GM18519 (cell line): ENCODE measurements around the gene HYAL4.
"Not testable (repeated sequence)": the region's sequence is repeated elsewhere in the genome, so short reads cannot be mapped to it uniquely, and the experiment has no call there.

Source experiments
- ATAC-seq: cut with Tn5 transposase; IDR thresholded peaks from one replicate; pipeline ENCODE4 v1.9.1; 2021; ENCODE audit warnings: mild to moderate bottlenecking, moderate library complexity; ENCODE audit not compliant: unreplicated experiment, low FRiP score

HYAL4 gene, protein sequence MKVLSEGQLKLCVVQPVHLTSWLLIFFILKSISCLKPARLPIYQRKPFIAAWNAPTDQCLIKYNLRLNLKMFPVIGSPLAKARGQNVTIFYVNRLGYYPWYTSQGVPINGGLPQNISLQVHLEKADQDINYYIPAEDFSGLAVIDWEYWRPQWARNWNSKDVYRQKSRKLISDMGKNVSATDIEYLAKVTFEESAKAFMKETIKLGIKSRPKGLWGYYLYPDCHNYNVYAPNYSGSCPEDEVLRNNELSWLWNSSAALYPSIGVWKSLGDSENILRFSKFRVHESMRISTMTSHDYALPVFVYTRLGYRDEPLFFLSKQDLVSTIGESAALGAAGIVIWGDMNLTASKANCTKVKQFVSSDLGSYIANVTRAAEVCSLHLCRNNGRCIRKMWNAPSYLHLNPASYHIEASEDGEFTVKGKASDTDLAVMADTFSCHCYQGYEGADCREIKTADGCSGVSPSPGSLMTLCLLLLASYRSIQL

DNA sequence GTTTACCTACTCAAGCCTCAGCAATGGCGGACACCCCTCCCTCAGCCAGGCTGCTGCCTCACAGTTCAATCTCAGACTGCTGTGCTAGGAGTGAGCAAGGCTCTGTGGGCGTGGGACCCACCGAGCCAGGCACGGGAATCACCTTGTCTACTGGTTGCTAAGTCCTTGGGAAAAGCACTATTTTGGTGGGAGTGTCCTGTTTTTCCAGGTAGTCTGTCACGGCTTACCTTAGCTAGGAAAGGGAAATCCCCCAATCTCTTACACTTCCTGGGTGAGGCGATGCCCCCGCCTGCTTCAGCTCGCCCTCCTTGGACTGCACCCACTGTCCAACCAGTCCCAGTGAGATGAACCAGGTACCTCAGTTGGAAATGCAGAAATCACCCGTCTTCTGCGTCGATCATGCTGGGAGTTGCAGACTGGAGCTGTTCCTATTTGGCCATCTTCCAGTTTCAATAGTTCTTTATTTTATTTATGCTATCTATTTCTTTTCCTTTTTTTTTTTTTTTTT is at the start of gene HYAL4:
TSS of gene HYAL4 (plus strand) at position 458 of the 508 bp plus-strand sequence. CDS start 23,105 bp downstream, outside the sequence.
- no peak for ATAC-seq

DNA sequence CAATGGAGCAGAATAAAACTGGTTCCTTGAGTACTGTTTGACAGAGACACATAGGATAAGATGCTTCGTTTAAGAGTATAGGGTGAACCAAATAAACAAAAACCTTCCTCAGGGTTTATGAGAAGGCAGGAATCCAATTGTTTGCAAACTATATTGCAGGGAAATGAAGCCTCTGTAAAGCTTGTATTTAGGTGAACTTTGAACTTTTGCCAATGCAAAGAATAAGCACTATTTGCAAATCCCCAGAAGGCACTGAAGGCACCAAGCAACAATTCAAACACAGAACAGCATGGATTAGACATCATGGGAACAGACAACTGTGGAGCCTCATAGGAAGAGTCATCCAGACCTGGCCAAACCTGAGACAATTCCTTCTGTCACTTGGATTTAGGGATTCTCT is 49.1 kb upstream of the HYAL4 start:
- no peak for ATAC-seq

DNA sequence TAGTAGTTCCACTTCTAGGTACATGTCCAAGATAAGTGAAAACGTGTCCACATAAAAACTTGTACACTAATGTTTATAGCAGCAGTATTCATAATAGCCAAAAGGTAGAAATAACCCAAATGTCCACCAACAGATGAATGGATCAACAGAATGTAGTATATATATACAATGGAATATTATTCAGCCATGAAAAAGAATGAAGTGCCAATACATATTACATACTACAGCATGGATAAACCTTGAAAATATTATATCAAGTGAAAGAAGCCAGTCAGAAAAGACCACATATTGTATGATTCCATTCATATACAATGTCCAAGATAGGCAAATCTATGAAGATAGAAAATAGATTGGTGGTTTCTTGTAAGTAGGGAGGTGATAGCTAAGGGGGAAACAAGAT is 48.4 kb upstream of the HYAL4 start:
- no peak for ATAC-seq

DNA sequence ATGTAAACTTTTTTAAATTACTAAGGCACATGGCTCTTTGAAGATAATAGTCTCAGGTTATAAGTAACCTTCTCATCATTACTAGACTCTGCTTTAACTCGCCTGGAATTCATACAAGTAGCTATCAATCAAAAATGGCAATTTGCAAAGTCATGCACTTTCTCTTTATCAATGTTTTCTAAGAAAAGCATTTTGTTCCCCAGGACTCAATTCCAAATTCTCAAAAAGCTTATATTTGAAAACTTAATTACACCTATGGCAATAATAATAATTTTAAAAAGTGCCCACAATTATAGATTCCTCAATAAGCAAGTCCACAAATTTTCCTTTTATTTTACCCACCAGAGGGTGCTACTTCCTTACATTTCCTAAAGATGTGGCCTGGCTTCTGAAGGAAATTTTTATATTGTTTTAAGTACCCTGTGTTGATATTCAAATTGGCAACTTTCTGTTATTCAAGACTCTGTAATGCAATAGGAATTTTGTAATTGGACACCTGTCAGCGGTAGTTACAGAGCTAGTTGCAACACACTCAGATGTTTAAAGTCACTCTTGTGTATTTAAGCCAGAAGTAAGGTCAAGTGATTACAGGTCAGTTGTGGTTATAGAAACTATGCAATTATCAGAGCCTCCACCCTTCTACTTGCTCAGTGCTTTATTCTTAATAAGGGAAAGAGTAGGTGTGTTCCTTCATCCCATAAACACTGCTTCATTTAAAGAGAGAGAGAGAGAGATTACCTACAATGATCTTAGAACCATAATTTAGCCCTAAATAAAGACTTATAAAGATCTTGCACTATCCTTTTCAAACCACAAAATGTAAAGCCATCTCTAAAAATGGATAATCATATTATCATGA is 47.1 kb upstream of the HYAL4 start:
- ATAC-seq: no peak

DNA sequence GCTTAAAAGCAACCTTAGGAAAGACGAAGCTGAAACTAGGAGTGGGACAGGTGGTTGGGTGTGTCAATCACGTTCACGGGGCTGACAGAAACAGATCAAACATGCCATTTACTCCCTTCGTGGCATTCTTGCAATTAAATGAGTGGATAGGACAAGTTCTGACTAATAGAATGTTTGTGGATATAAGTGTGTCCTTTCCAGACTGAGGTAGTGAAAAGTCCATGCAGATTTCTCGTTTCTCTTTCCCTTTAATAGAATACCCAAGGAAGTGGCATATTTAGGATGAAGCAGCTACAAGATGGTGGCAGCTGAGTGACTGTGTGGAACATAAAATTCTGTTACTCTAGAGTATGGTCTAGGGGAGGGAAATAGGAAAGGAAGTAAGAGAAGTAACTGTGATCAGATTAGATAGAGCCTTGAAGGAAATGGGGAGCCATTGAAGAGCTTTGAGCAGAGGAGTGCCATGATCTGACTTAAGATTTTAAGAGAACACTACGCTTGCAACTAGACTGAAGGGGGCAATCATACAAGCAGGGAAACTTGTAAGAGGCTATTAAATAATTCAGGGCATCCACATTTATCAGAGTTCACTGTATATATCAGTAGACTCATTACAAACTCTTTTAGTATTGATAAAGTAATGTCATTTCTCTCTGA is 46.3 kb upstream of the HYAL4 start:
- ATAC-seq: no peak

DNA sequence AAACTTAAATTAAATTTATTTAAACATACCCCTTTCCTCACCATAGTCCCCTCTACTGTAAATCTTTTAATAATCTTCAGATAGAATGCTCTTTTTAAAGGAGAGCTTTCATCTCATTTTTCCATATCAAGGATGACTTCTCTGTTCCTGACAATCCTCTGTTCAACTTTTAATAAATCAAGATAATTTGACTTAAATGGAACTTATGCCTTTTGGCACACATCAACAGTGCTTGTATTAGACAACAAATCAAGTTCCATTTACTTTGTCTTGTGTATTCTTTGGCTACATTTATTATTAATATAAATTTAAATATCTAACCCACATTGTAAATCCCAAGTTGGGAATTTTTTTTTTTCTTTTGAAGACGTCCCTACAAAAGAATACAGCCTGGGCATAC is 42.7 kb upstream of the HYAL4 start:
- no peak for ATAC-seq

DNA sequence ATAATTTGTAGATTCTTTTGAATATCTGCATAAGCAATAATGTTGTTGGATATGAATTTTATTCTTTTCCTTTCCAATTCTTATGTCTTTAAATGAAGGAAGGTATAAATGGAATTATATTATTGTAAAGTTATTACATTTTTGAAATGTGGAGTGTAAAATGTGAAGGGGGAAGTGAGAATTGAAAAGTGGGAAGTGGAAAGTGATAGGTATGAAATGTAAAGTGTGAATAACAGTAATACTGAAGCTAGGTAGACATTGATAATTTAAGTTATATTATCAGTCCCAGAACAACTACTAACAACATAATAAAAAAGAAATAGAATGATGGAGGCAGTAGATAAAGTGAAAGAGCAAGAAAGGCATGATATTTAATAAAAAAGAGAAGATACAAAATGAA is 39.7 kb upstream of the HYAL4 start:
- no peak for ATAC-seq

DNA sequence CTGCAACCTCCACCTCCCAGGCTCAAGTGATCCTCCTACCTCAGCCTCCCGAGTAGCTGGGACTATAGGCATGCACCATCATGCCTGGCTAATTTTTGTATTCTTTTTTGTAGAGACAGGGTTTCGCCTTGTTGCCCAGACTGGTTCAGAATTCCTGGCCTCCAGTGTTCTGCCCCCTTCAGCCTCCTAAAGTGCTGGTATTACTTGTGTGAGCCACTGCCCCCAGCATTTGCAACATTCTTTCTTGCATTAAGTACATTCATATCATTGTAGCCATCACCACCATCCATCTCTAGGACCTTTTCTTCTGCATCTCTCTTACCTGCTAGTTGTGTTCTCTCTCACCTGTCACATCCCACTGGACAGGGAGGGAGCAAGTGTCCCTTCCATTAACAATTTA is 35.5 kb upstream of the HYAL4 start:
- ATAC-seq: no peak

DNA sequence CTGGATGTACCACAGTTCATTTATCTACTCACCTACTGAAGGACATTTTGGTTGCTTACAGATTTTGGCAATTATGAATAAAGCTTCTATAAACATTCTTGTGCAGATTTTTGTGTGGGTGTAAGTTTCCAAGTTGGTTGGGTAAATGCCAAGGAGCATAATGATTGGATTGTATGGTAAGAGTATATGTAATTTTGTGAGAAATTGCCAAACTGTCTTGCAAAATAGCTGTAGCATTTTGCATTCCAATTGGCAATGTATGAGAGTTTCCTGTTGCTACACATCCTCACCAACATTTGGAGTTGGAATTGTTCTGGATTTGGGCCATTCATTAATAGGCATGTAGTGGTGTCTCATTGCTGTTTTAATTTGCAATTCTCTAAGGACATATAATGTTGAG is 33.9 kb upstream of the HYAL4 start:
- no peak for ATAC-seq

DNA sequence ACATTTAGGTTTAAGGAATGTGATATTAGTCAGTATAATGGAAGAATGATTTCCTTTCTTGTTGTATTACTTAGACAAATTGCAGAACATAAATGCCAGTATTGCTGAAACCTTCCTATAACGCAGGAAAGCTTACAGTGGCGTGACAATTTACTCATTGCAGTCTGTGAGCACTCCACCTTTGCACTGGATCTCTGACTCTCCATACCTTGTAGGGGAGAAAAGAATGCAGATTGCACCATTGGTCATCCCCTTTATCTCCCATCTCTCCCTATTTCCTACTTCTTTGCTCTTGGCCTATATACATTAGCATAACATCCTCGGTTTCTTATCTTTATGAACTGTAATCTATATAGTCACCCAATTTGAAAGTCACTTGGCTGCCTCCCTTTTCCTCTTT is 28.1 kb upstream of the HYAL4 start:
- ATAC-seq: no peak

DNA sequence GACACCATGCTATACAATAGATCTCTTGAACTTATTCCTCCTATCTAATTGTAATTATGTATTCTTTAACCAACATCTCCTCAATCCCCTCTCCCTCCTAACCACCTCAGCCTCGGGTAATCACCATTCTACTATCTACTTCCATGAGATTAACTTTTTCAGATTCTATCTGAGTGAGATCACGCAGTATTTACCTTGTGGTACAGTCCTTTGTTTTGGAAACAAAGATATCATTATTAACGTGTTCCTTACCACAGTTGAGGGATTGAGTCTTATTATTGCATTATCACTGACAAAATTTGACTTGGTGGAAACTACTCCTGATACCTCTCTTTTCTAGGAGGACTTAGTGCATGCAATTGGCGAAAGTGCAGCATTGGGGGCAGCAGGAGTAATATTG is 26.0 kb upstream of the HYAL4 start:
- no peak for ATAC-seq

DNA sequence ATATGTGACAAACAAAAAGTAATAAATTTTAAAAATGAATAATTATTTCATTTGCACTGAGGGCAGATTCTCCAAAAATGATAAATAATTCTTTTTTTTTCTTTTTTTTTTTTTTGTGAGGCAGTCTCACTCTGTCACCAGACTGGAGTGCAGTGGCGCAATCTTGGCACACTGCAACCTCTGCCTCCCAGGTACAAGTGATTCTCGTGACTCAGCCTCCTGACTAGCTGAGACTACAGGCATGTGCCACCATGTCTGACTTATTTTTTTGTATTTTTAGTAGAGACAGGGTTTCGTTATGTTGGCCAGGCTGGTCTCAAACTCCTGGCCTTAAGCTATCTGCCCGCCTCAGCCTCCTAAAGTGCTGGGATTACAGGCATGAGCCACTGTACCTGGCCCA is 25.2 kb upstream of the HYAL4 start:
- ATAC-seq: not testable (repeated sequence)

DNA sequence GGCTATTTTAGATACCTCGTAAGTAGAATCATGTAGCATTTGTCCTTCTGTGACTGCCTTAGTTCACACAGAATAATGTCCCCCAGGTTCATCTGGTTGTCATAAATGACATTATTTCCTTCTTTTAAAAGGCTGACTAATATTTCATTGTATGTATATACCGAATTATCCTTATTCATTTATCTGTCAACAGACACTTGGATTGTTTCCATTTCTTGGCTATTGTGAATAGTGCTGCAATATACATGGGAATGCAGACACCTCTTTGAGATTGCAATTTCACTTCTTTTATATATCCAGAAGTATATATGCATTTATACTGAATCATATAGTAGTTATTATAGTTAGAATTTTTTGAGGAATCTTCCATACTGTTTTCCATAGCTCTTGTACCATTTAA is 24.1 kb upstream of the HYAL4 start:
- no peak for ATAC-seq

DNA sequence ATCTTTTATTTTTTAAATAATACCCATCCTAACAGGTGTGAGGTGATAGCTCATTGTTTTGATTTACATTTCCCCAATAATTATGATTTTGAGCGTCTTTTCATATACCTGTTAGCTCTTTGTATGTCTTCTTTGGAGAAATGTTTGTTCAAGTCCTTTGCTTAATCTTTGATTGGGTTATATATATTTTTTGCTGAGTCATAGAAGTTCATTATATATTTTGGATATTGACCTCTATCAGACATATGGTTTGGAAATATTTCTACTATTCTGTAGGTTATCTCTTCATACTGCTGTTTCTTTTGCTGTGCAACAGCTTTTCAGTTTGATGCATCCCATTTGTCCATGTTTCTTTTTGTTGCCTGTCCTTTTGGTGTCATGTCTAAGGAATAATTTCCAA is 23.6 kb upstream of the HYAL4 start:
- no peak for ATAC-seq

DNA sequence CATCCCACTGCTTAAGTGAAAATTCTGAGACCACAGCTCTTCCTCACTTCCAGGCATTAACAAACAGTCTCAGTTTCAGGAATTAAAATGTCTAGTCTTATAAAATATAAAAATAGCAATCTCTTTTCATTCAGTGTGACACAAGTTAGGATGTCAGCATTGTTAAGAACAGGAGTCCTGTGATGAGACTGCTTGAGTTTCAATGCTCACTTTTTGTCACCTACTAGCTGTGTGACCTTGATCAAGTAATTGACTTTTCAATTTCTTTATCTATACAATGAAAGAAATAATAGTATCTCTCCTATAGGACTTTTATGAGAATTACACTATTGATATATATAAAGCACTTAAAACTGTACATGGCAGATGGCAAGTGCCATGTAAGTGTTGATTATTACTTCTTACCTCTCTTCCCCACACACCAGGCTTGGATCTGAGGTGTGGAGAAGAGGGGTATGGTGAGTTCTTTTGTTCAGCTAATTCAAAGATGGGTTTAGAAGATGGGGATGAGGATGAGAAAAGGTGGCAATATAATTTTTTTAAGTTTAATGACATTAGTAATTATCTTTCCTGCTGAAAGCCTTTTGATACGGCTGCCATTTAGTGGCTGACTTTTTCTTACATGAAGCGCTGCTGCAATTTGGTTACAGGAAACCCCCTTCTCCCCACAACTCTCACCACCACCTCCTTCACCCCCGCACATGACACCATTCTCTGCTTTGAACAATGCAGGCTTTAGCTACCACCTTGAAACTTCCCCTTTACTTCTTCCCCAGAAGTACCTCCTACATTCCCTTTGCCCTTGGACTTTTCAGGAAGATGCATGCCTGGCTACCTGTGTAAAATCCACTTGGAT is 20.8 kb upstream of the HYAL4 start:
- peak; percentile 88 for ATAC-seq

DNA sequence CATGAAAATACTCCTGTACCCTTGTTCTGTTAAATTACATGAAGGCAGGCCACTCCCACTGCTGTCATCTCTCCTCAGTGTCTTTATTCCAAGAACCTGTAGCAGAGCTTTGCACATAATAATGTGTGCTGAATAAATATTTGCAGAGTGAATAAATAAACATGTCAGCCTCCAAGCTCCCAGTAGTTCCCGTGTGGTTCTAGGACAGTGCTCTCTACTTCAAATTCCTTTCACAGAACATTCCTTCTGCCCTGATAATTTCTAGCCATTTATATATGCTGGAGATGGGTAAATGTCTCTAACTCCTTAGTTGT is 20.3 kb upstream of the HYAL4 start:
- peak; percentile 32 for ATAC-seq

DNA sequence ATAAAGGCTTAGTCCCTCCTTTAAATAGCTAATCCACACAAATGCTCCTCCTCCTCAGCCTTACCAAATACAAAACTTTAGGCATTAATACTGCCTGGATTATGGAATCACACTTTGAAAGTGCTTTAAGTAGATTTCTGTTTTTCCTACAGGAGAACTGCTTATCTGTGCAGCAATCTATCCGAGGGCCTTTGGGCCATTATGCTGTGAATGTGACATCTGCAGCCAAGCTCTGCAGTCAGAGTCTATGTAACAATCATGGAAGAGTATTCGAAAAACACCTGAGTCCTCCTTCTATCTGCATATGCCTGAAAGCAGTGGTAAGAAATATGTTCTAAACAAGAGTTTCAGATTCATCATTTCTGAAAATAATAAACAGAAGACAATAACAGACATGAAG is 16.2 kb upstream of the HYAL4 start:
- ATAC-seq: no peak

DNA sequence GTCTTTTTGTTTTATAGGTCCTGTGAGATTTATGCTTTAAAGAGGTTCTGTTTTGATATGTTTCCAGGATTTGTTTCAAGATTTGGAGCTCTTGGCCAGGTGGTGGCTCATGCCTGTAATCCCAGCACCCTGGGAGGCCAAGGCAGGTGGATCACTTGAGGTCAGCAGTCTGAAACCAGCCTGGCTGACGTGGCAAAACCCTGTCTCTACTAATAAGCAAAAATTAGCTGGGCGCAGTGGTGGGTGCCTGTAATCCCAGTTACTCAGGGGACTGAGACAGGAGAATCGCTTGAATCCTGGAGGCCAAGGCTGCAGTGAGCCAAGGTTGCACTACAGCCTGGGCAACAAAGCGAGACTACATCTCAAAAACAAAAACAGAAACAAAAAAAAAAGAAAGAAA is 8.3 kb upstream of the HYAL4 start:
- no peak for ATAC-seq

DNA sequence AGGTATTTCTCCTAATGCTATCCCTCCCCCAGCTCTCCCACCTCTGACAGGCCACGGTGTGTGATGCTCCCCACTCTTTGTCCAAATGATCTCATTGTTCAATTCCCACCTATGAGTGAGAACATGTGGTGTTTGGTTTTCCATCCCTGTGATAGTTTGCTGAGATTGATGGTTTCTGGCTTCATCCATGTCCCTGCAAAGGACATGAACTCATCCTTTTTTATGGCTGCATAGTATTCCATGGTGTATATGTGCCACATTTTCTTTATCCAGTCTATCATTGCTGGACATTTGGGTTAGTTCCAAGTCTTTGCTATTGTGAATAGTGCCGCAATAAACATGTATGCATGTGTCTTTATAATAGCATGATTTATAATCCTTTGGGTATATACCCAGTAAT is 5.9 kb upstream of the HYAL4 start:
- not testable (repeated sequence) for ATAC-seq

DNA sequence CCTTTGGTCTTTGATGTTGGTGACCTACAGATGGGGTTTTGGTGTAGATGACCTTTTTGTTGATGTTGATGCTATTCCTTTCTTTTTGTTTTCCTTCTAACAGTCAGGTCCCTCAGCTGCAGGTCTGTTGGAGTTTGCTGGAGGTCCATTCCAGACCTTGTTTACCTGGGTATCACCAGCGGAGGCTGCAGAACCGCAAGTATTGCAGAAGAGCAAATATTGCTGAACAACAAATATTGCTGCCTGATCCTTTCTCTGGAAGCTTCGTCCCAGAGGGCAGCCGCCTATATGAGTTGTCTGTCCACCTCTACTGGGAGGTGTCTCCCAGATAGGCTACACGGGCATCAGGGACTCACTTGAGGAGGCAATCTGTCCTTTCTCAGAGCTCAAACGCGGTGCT is 827 bp upstream of the HYAL4 start:
- ATAC-seq: not testable (repeated sequence)
